Measurements from ENCODE around the gene WDR70.
"Not testable (repeated sequence)": the region's sequence is repeated elsewhere in the genome, so short reads cannot be mapped to it uniquely, and the experiment has no call there.

The WDR70 gene

DNA sequence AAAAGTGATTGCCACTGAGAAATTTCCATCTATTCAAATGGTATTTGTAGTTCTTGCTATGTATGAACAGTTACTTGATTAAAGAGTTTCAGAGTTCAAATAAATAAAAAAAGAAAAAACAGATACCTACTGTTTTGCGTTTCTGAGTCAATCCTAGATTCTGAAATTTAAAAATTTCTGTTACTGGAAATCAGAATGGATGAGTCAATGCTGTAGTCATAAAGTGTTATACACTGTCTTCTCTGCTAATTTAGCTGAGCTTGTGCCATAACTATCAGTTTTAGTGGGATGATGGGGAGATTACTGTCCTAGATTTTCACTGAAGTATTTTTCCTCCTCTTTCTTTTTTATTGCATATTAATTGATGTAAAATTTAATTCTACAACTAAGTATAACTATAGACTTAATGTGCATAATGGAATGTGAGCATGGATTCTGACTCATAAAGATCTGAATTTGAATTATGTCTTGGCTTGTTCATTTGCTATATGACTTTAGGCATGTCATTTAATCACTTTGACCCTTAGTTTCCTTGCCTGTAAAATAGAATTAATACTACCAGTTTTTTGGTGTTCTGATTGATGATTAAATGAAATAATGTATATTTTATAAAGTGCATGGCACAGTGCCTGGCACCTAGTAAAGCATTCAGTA, 75.4 kb downstream of the WDR70 start:
- peak; percentile 18 for DNase-seq (ENCODE audit: low spot score)

- DNase-seq (ENCODE audit: low spot score): not testable (repeated sequence)
Observed at GRCh38 chr5:37463191-37464051, 84.3 kb downstream of the WDR70 start.

DNA sequence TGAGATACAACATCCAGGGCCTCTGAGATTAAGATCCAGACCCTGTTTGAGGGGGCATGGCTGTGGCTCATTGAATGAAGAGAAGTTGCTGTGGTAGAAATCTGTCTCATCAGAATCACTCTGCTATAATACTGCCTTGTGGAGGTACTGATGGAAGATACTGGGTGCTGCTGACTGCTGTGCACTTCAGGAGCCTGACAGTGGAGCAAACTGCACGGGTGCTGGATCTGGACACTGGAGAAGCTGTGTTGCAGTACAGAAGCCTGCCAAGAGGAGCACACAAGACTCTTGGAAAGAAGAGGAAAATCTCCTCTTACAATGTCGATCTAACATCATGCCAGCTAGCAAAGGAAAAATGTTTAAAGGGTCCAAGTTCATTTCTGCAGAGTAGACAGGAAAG, 85.5 kb downstream of the WDR70 start:
- not testable (repeated sequence) for DNase-seq (ENCODE audit: low spot score)

DNA sequence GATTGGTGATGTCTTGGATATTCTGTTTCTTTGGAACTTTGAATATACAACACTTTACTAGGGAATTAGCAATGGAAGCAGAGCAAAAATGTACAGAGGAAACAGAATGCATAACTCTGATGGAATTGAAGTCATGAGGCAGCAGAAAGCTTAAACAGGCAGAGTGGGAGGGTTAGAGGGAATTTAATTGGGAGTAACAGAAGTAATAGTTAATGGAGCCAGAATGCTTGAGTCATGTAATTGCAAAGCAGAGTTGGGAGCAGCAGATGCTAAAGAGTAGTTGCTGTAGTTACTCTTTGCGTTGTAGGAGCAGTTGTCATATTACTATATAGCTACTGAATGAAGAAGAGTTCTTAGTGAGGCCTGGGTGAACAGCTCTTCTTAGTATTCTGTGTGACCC, 90.3 kb downstream of the WDR70 start:
- DNase-seq (ENCODE audit: low spot score): peak; percentile 61

DNA sequence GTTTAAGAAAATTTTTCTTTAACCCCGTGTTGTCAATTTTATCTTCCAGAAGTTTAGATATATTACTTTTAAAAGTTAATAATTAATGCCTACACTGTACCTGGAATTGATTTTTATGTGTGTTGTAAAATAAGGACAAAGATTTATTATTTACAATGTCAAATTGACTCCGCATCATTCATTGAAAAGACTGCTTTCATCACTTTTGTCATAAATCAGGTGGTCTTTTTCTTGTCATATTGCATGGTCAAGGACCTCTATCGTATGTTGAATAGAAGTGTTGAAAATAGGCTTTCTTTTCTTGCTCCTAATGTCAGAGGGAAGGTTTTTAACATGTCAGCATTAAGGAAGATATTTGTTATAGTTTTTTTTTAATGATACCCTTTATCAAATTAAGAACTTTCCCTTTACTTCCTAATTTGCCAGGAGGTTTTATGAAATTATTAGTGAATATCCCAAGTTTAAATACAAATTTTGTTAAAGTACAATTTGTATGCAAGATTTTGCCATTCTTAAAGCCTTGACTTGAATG, 92.6 kb downstream of the WDR70 start:
- DNase-seq (ENCODE audit: low spot score): no peak

DNA sequence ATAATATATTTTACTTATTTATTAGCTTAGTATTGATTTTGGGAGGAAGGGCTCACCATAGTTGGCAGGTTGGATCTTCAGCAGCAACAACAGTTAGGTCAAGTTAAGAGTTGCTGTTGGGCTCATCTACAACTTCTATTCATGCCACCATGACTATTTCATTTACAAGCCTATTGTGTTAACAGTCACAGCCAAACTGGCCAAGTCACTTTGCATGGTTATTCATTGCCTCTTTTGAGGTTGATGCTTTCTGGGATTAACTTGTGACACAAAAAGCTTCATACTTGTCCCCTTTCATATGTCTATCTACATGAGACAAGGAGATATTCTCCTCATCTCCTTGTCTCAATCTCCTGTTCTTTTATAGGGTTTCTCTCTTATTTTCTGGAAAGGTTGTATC, 98.3 kb downstream of the WDR70 start:
- DNase-seq (ENCODE audit: low spot score): no peak

GRCh38 chr5:37478121-37478894, 99.2 kb downstream of the WDR70 start:
- DNase-seq (ENCODE audit: low spot score): no peak

- DNase-seq (ENCODE audit: low spot score): not testable (repeated sequence)
Observed at GRCh38 chr5:37481395-37481794, 102.3 kb downstream of the WDR70 start.

GRCh38 chr5:37490120-37490810, 111.1 kb downstream of the WDR70 start:
- DNase-seq (ENCODE audit: low spot score): no peak

GRCh38 chr5:37490931-37491330, 111.8 kb downstream of the WDR70 start:
- DNase-seq (ENCODE audit: low spot score): no peak

GRCh38 chr5:37492778-37493555, 113.8 kb downstream of the WDR70 start:
- DNase-seq (ENCODE audit: low spot score): no peak

GRCh38 chr5:37494756-37495155, 115.6 kb downstream of the WDR70 start:
- no peak for DNase-seq (ENCODE audit: low spot score)

- DNase-seq (ENCODE audit: low spot score): no peak
Observed at GRCh38 chr5:37495210-37495609, 116.1 kb downstream of the WDR70 start.

GRCh38 chr5:37495668-37496347, 116.7 kb downstream of the WDR70 start:
- DNase-seq (ENCODE audit: low spot score): no peak

- DNase-seq (ENCODE audit: low spot score): no peak
Observed at GRCh38 chr5:37496902-37497445, 117.9 kb downstream of the WDR70 start.

DNA sequence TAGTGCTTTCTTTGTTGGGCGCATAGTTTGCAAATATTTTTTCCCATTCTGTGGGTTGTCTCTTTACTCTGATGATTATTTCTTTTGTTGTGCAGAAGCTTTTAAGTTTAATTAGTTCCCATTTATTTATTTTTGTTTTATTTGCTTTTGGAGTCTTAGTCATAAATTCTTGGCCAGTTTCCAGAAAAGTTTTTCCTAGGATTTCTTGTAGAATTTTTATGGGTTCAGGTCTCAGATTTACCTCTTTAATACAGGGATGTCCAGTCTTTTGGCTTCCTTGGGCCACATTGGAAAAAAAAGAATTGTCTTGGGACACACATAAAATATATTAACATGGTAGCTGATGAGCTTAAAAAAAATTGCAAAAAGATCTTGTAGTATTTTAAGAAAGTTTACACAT, 122.0 kb downstream of the WDR70 start:
- no peak for DNase-seq (ENCODE audit: low spot score)

DNA sequence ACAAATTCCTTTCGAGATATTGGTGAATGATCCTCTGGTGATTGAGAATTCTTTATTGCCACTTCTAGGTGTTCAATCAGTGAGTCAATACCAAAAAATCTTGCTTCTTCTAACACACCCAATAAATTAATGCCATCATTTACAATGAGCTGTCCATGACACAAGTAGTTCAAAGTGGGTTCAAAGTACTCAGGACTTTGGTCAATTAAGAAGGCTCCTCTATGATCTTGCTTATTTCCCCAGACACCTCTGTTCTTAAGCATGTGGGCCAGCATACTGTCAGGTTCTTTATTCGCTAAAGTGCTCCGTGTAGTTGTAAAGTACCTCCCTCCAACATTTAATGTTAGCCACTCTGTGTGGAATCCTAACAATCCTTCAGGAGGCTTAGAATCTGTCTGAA, 127.1 kb downstream of the WDR70 start:
- no peak for DNase-seq (ENCODE audit: low spot score)

- DNase-seq (ENCODE audit: low spot score): no peak
Observed at GRCh38 chr5:37506722-37507121, 127.6 kb downstream of the WDR70 start.

DNA sequence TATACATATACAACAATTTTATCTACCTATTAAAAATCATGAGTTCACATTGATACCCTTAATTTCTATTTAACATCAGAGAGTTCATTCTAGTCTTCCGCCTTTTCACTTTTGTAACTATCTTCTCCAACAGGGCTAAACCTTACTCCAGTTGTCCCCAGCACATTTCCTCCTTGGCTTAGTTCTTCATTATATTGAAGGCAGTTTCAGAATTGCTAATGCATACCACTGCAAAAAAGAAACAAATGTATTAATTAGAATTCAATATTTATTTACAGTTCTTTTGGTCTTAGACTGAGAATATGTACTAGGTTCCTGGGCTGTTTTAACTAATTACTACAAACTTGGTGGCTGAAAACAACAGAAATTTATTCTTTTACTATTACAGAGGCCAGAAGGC, 132.5 kb downstream of the WDR70 start:
- no peak for DNase-seq (ENCODE audit: low spot score)

GRCh38 chr5:37514946-37515345, 135.8 kb downstream of the WDR70 start:
- DNase-seq (ENCODE audit: low spot score): no peak

All from putamen (tissue), 1 donor.